HUDEP-2 (cell line): ENCODE results near the gene EEIG1.
"Not testable (repeated sequence)": the region's sequence is repeated elsewhere in the genome, so short reads cannot be mapped to it uniquely, and the experiment has no call there.

ENCODE experiments used
- DNase-seq, 76 experiments: peaks; one replicate each; lab custom pipeline; 2025; ENCODE audit not compliant: unreplicated experiment in 76 of 76; lab: John Stamatoyannopoulos, UW

The EEIG1 gene

GRCh38 chr9:127980706-127981558 lies at the start of gene EEIG1:
Gene EEIG1 (minus strand): TSS chr9:127980989. CDS start chr9:127980137, 852 bp downstream.
- DNase-seq = peak in 74 of 76 experiments; percentile 25 to 96 (median 85)

GRCh38 chr9:128027705-128028104 lies 46.9 kb upstream of the EEIG1 start:
- no peak for DNase-seq

GRCh38 chr9:128026773-128027541 lies 46.2 kb upstream of the EEIG1 start:
- DNase-seq = no peak

GRCh38 chr9:128026255-128026772 lies 45.5 kb upstream of the EEIG1 start:
- no peak for DNase-seq

GRCh38 chr9:128025736-128026135 lies 44.9 kb upstream of the EEIG1 start:
- DNase-seq = no peak

- no peak for DNase-seq
These were observed 44.0 kb upstream of the EEIG1 start for GRCh38 chr9:128024761-128025308.

GRCh38 chr9:128023671-128024070 lies 42.9 kb upstream of the EEIG1 start:
- DNase-seq = not testable (repeated sequence)

- no peak for DNase-seq
These were observed 42.1 kb upstream of the EEIG1 start for GRCh38 chr9:128022886-128023285.

GRCh38 chr9:128021098-128021497 lies 40.3 kb upstream of the EEIG1 start:
- DNase-seq = no peak

- DNase-seq = peak in 2 of 76 experiments; percentile 12 to 20
These were observed 39.9 kb upstream of the EEIG1 start for GRCh38 chr9:128020692-128021091.

GRCh38 chr9:128015696-128016095 lies 34.9 kb upstream of the EEIG1 start:
- DNase-seq = no peak

GRCh38 chr9:128011071-128011817 lies 30.5 kb upstream of the EEIG1 start:
- DNase-seq = no peak

- DNase-seq = no peak
These were observed 28.9 kb upstream of the EEIG1 start for GRCh38 chr9:128009639-128010038.

- DNase-seq = no peak
These were observed 27.4 kb upstream of the EEIG1 start for GRCh38 chr9:128008171-128008570.

GRCh38 chr9:128007566-128008138 lies 26.9 kb upstream of the EEIG1 start:
- DNase-seq = peak in 29 of 76 experiments; percentile 4 to 62 (median 31)

GRCh38 chr9:128006332-128006996 lies 25.7 kb upstream of the EEIG1 start:
- no peak for DNase-seq

GRCh38 chr9:128005923-128006322 lies 25.1 kb upstream of the EEIG1 start:
- no peak for DNase-seq

- DNase-seq = no peak
These were observed 23.3 kb upstream of the EEIG1 start for GRCh38 chr9:128003966-128004604.

- no peak for DNase-seq
These were observed 22.2 kb upstream of the EEIG1 start for GRCh38 chr9:128002959-128003358.
